Measurements from ENCODE around the gene LSM7. TPM values are rescaled to one million over a fixed set of nuclear protein-coding genes. Genes with fewer than 3 reads are reported as not detected.

LSM7 gene
- total RNA-seq, 1 experiment from 2014 or later: 97.3 TPM

GRCh38 chr19:2352121-2352520 is 23.7 kb upstream of the LSM7 start:
- intact Hi-C loops (cut with micrococcal nuclease; ENCODE audit: unreplicated experiment): no loop called here

GRCh38 chr19:2351591-2351990 is 23.2 kb upstream of the LSM7 start:
- H3K36me3 ChIP-seq (ENCODE audit: control insufficient read depth, insufficient read depth, low read length): no peaks in the 10 kb centered on the region
- BruUV-seq (replicated peaks): no TSS peak
- TF ChIP-seq SIN3A (IDR thresholded peaks at IDR 0.05; ENCODE audit: borderline replicate concordance, insufficient read depth, low read depth, low read length) (no peak), CTCF (IDR thresholded peaks at IDR 0.05) (no peak), TCF7L2 (IDR thresholded peaks at IDR 0.05; ENCODE audit: low read depth, low read length) (no peak), POLR2AphosphoS5 (IDR thresholded peaks at IDR 0.05; ENCODE audit: low read depth, low read length) (no peak), REST (IDR thresholded peaks at IDR 0.05; ENCODE audit: insufficient read depth in 1 of 2, low read depth in 2 of 2, low read length in 1 of 2) (no peak)
- no peak for ATAC-seq
- intact Hi-C loops (cut with micrococcal nuclease; ENCODE audit: unreplicated experiment): no loop called here
- ChIA-PET POLR2A (no interaction called here), CTCF (no interaction called here)
- no peak overlapping the region for H3K27ac ChIP-seq (ENCODE audit: low read length)
- H3K4me1 ChIP-seq (ENCODE audit: control insufficient read depth, insufficient read depth, low read length): no peaks in the 10 kb centered on the region
- no peak overlapping the region for H3K4me3 ChIP-seq (ENCODE audit: low read depth in 2 of 2, low read length in 2 of 2)
- DNase-seq (ENCODE audit: low read depth, low spot score): no peak
- no peaks in the 10 kb centered on the region for H3K9me3 ChIP-seq (ENCODE audit: control insufficient read depth, insufficient read depth, low read depth, low read length)
- in situ Hi-C loops (cut with HindIII; ENCODE audit: low pct_unique_long_range_greater_than_20kb, low sequenced_read_pairs): no loop called here
- H3K27me3 ChIP-seq (ENCODE audit: control insufficient read depth, insufficient read depth, low read length): no peaks in the 10 kb centered on the region

More at GRCh38 chr19:2352121-2352520, 23.7 kb upstream of the LSM7 start:
- H3K27ac ChIP-seq (ENCODE audit: low read length): no peak overlapping the region
- in situ Hi-C loops (cut with HindIII; ENCODE audit: low pct_unique_long_range_greater_than_20kb, low sequenced_read_pairs): no loop called here
- no peaks in the 10 kb centered on the region for H3K4me1 ChIP-seq (ENCODE audit: control insufficient read depth, insufficient read depth, low read length)
- TF ChIP-seq POLR2AphosphoS5 (IDR thresholded peaks at IDR 0.05; ENCODE audit: low read depth, low read length) (no peak), TCF7L2 (IDR thresholded peaks at IDR 0.05; ENCODE audit: low read depth, low read length) (no peak), SIN3A (IDR thresholded peaks at IDR 0.05; ENCODE audit: borderline replicate concordance, insufficient read depth, low read depth, low read length) (no peak), CTCF (IDR thresholded peaks at IDR 0.05) (no peak), REST (IDR thresholded peaks at IDR 0.05; ENCODE audit: insufficient read depth in 1 of 2, low read depth in 2 of 2, low read length in 1 of 2) (no peak)
- CTCF ChIA-PET: no interaction called here
- no peaks in the 10 kb centered on the region for H3K27me3 ChIP-seq (ENCODE audit: control insufficient read depth, insufficient read depth, low read length)
- no peaks in the 10 kb centered on the region for H3K9me3 ChIP-seq (ENCODE audit: control insufficient read depth, insufficient read depth, low read depth, low read length)
- no peak for DNase-seq (ENCODE audit: low read depth, low spot score)
- H3K4me3 ChIP-seq (ENCODE audit: low read depth in 2 of 2, low read length in 2 of 2): no peak overlapping the region
- ATAC-seq: no peak
- no peaks in the 10 kb centered on the region for H3K36me3 ChIP-seq (ENCODE audit: control insufficient read depth, insufficient read depth, low read length)
- BruUV-seq (replicated peaks): no TSS peak
- POLR2A ChIA-PET: no interaction called here

Measured in Panc1 (cell line).